Gastroesophageal sphincter (tissue), 4 donors: ENCODE results near the gene C1orf122. TPM values are rescaled to one million over a fixed set of nuclear protein-coding genes. Genes with fewer than 3 reads are reported as not detected.

Source experiments
- ATAC-seq: fragments of 150-250 bp; one replicate; pipeline ENCODE4 v1.9.1; 2016; ENCODE audit warnings: mild to moderate bottlenecking, moderate library complexity
- H3K27ac ChIP-seq, 4 donors: fragments of 200-600 bp; sonication (generic) in 3 of 4; 1 replicate in 3 of 4; 2 replicates in 1 of 4; pipeline ENCODE4 v1.5.1; 2016 to 2019
- H3K27me3 ChIP-seq: fragments of 200-600 bp; sonication (generic); one replicate; pipeline ENCODE4 v1.5.1; 2019
- H3K36me3 ChIP-seq, 2 donors: fragments of 200-600 bp; sonication (generic); one replicate each; pipeline ENCODE4 v1.5.1; 2019; ENCODE audit warnings: control low read depth in 1 of 2
- H3K4me1 ChIP-seq, 3 donors: fragments of 200-600 bp; sonication (generic); 1 replicate in 2 of 3; 2 replicates in 1 of 3; pipeline ENCODE4 v1.5.1; 2016 to 2019; ENCODE audit warnings: control low read depth in 2 of 3
- H3K4me3 ChIP-seq, 2 donors: fragments of 200-600 bp; sonication (generic); one replicate each; pipeline ENCODE4 v1.5.1; 2019; ENCODE audit warnings: mild to moderate bottlenecking in 1 of 2, moderate library complexity in 1 of 2
- H3K9me3 ChIP-seq, 3 donors: fragments of 200-600 bp; sonication (generic); one replicate each; pipeline ENCODE4 v1.5.1; 2017 to 2019; ENCODE audit warnings: control low read depth in 2 of 3
- CTCF ChIP-seq, 4 experiments: fragments of 200-600 bp in 2 of 4; fragments of 450-650 bp in 2 of 4; sonication (generic) in 1 of 4; IDR thresholded peaks; one replicate each; pipeline ENCODE4 v1.5.1; 2017 to 2019; ENCODE audit warnings: antibody characterized with exemption in 4 of 4, mild to moderate bottlenecking in 2 of 4, moderate library complexity in 2 of 4
- EP300 ChIP-seq: sonication (generic); formaldehyde crosslinking; IDR thresholded peaks from one replicate; pipeline ENCODE4 v1.6.1; 2017; ENCODE audit warnings: antibody characterized with exemption, mild to moderate bottlenecking
- POLR2A ChIP-seq, 2 donors: fragments of 450-650 bp; IDR thresholded peaks; one replicate each; pipeline ENCODE4 v1.6.1; 2017; ENCODE audit warnings: antibody characterized with exemption in 2 of 2, mild to moderate bottlenecking in 2 of 2, moderate library complexity in 1 of 2
- POLR2AphosphoS5 ChIP-seq: sonication (generic); formaldehyde crosslinking; IDR thresholded peaks from one replicate; pipeline ENCODE4 v1.6.1; 2017; ENCODE audit warnings: antibody characterized with exemption
- WGBS, 2 donors: methylation state at CpG; one replicate each; pipeline ENCODE4 v1.1.5; 2018; ENCODE audit warnings: low coverage in 1 of 2; 5-methylcytosine and 5-hydroxymethylcytosine counted together
- total RNA-seq, 4 donors: library from RNA; depleted of rRNA; stranded (reverse); fragments of >200 nt; gene quantifications; one replicate each; pipeline ENCODE4 v1.1.0, GENCODE V29; 2016

The C1orf122 gene
- total RNA-seq, 4 donors from 2014 or later = 53.7 to 73.0 (median 62.5) TPM

- ATAC-seq = no peak
- WGBS, 2 donors = 45% methylated on average over 6 of the region's 25 CpGs; no CpG with 5 or more reads in 1 of the 2 donors
- TF ChIP-seq CTCF (IDR thresholded peaks at IDR 0.05) (no peak), POLR2A (IDR thresholded peaks at IDR 0.05) (no peak), EP300 (no peak), POLR2AphosphoS5 (no peak)
- Histone ChIP-seq H3K9me3 (no peaks in the 10 kb centered on the region), H3K4me1 (no peaks in the 10 kb centered on the region), H3K27me3 (peaks cover 100% of the 10 kb centered on the region), H3K27ac (no peak overlapping the region), H3K4me3 (no peak overlapping the region), H3K36me3 (no peaks in the 10 kb centered on the region)
Measured at GRCh38 chr1:37763791-37764413, 43.7 kb upstream of the C1orf122 start.

GRCh38 chr1:37764414-37764825 is 43.2 kb upstream of the C1orf122 start:
- Histone ChIP-seq H3K4me1 (no peaks in the 10 kb centered on the region), H3K36me3 (no peaks in the 10 kb centered on the region), H3K27ac (no peak overlapping the region), H3K4me3 (no peak overlapping the region), H3K9me3 (no peaks in the 10 kb centered on the region), H3K27me3 (peaks cover 100% of the 10 kb centered on the region)
- 5% methylated on average over 9 to 23 of the region's 29 CpGs for WGBS, 2 donors
- ATAC-seq = no peak
- TF ChIP-seq EP300 (no peak), POLR2AphosphoS5 (no peak), CTCF (IDR thresholded peaks at IDR 0.05) (no peak), POLR2A (IDR thresholded peaks at IDR 0.05) (no peak)

GRCh38 chr1:37764888-37765441 is 42.6 kb upstream of the C1orf122 start, which contains the start of gene EPHA10:
Gene EPHA10, minus strand, starts transcription at chr1:37765120. Its CDS starts 54 bp downstream, at chr1:37765066.
- WGBS, 2 donors = 0% methylated on average over 1 to 8 of the region's 33 CpGs
- H3K4me1 ChIP-seq = no peaks in the 10 kb centered on the region
- no peak for ATAC-seq
- TF ChIP-seq CTCF (IDR thresholded peaks at IDR 0.05) = no peak
- TF ChIP-seq EP300 = no peak
- TF ChIP-seq POLR2AphosphoS5 = no peak
- TF ChIP-seq POLR2A (IDR thresholded peaks at IDR 0.05) = no peak
- no peaks in the 10 kb centered on the region for H3K9me3 ChIP-seq
- no peak within 1 kb of the TSS for H3K27ac ChIP-seq
- no peak within 1 kb of the TSS for H3K4me3 ChIP-seq
- H3K36me3 ChIP-seq = no peaks in the 10 kb centered on the region
- peaks cover 99% of the 10 kb centered on the region for H3K27me3 ChIP-seq

GRCh38 chr1:37765916-37766664 is 41.5 kb upstream of the C1orf122 start:
- no peaks in the 10 kb centered on the region for H3K4me1 ChIP-seq
- H3K27me3 ChIP-seq = peaks cover 93% of the 10 kb centered on the region
- no peak overlapping the region for H3K27ac ChIP-seq
- no peak for ATAC-seq
- H3K4me3 ChIP-seq = no peak overlapping the region
- H3K9me3 ChIP-seq = no peaks in the 10 kb centered on the region
- 0 to 14% methylated on average over 2 to 17 of the region's 27 CpGs for WGBS, 2 donors
- no peaks in the 10 kb centered on the region for H3K36me3 ChIP-seq
- no peak for TF ChIP-seq CTCF (IDR thresholded peaks at IDR 0.05)
